H9 (cell line): ENCODE measurements around the gene DNAJC12. TPM values are rescaled to one million over a fixed set of nuclear protein-coding genes. Genes with fewer than 3 reads are reported as not detected.
A peak's percentile ranks its signal among the peaks of the same experiment; 100 is the strongest.
"Not testable (repeated sequence)": the region's sequence is repeated elsewhere in the genome, so short reads cannot be mapped to it uniquely, and the experiment has no call there.

Experiments
- DNase-seq: peaks from one replicate; pipeline ENCODE4 v3.0.0-alpha.2; 2017
- H2AFZ ChIP-seq: one replicate; pipeline ENCODE4 v1.6.1; 2013; ENCODE audit warnings: mild to moderate bottlenecking, low read length, control low read depth, moderate library complexity
- H2AK5ac ChIP-seq: 2 replicates; pipeline ENCODE4 v1.6.1; 2013; ENCODE audit warnings: low read length, control low read depth, mixed read lengths; ENCODE audit not compliant: insufficient read length
- H2BK120ac ChIP-seq: one replicate; pipeline ENCODE4 v1.6.1; 2013; ENCODE audit warnings: low read depth, mild to moderate bottlenecking, low read length, control low read depth, inconsistent platforms; ENCODE audit not compliant: poor library complexity, severe bottlenecking
- H2BK12ac ChIP-seq: 2 replicates; pipeline ENCODE4 v1.6.1; 2013; ENCODE audit warnings: low read length, control low read depth, mixed read lengths, low read depth; ENCODE audit not compliant: insufficient read length
- H2BK15ac ChIP-seq: 2 replicates; pipeline ENCODE4 v1.6.1; 2013; ENCODE audit warnings: low read depth, low read length, control low read depth
- H2BK20ac ChIP-seq: one replicate; pipeline ENCODE4 v1.6.1; 2013; ENCODE audit warnings: low read depth, mild to moderate bottlenecking, low read length, control low read depth, inconsistent platforms; ENCODE audit not compliant: poor library complexity, severe bottlenecking
- H2BK5ac ChIP-seq: 2 replicates; pipeline ENCODE4 v1.6.1; 2013; ENCODE audit warnings: low read length, control low read depth, mixed read lengths; ENCODE audit not compliant: insufficient read length
- H3K14ac ChIP-seq: 2 replicates; pipeline ENCODE4 v1.6.1; 2013; ENCODE audit warnings: low read length, control low read depth; ENCODE audit not compliant: insufficient read depth
- H3K18ac ChIP-seq: 2 replicates; pipeline ENCODE4 v1.6.1; 2013; ENCODE audit warnings: low read depth, mild to moderate bottlenecking, mixed read lengths, low read length, control low read depth; ENCODE audit not compliant: insufficient read length
- H3K23ac ChIP-seq: 2 replicates; pipeline ENCODE4 v1.6.1; 2013; ENCODE audit warnings: low read length, control low read depth, mixed read lengths, low read depth; ENCODE audit not compliant: insufficient read length
- H3K23me2 ChIP-seq: 2 replicates; pipeline ENCODE4 v1.6.1; 2013; ENCODE audit warnings: low read depth, mild to moderate bottlenecking, mixed read lengths, low read length, control low read depth; ENCODE audit not compliant: insufficient read length, poor library complexity, severe bottlenecking
- H3K27ac ChIP-seq: 2 replicates; pipeline ENCODE4 v1.5.1; 2013; ENCODE audit warnings: low read length, control low read depth, mixed read lengths, low read depth; ENCODE audit not compliant: insufficient read length
- H3K27me3 ChIP-seq: 2 replicates; pipeline ENCODE4 v1.6.1; 2013; ENCODE audit warnings: low read length, control low read depth, inconsistent platforms; ENCODE audit not compliant: insufficient read depth
- H3K4ac ChIP-seq: 2 replicates; pipeline ENCODE4 v1.6.1; 2013; ENCODE audit warnings: low read depth, mild to moderate bottlenecking, control low read depth, inconsistent platforms, low read length, moderate library complexity
- H3K4me1 ChIP-seq: 2 replicates; pipeline ENCODE4 v1.6.1; 2013; ENCODE audit warnings: low read length, control low read depth, inconsistent platforms; ENCODE audit not compliant: insufficient read depth
- H3K4me2 ChIP-seq: 2 replicates; pipeline ENCODE4 v1.6.1; 2013; ENCODE audit warnings: low read length, control low read depth, mixed read lengths; ENCODE audit not compliant: insufficient read length, insufficient read depth
- H3K56ac ChIP-seq: 2 replicates; pipeline ENCODE4 v1.6.1; 2013; ENCODE audit warnings: low read depth, mild to moderate bottlenecking, mixed read lengths, low read length, control low read depth; ENCODE audit not compliant: insufficient read length
- H3K79me1 ChIP-seq: 2 replicates; pipeline ENCODE4 v1.6.1; 2013; ENCODE audit warnings: low read depth, mild to moderate bottlenecking, moderate library complexity, low read length, control low read depth, inconsistent platforms; ENCODE audit not compliant: insufficient read depth, poor library complexity, severe bottlenecking
- H3K79me2 ChIP-seq: 2 replicates; pipeline ENCODE4 v1.6.1; 2013; ENCODE audit warnings: low read length, control low read depth, inconsistent platforms; ENCODE audit not compliant: insufficient read depth
- H3K9ac ChIP-seq: 2 replicates; pipeline ENCODE4 v1.6.1; 2013; ENCODE audit warnings: low read length, control low read depth, mixed read lengths; ENCODE audit not compliant: insufficient read length; ENCODE audit errors: extremely low read depth
- H3K9me3 ChIP-seq: one replicate; pipeline ENCODE4 v1.6.1; 2013; ENCODE audit warnings: low read depth, low read length, inconsistent platforms; ENCODE audit not compliant: control insufficient read depth
- H3T11ph ChIP-seq: one replicate; pipeline ENCODE4 v1.6.1; 2013; ENCODE audit warnings: mild to moderate bottlenecking, low read length, control low read depth, inconsistent platforms
- H4K20me1 ChIP-seq: one replicate; pipeline ENCODE4 v1.6.1; 2013; ENCODE audit not compliant: control insufficient read depth, insufficient read length, insufficient read depth
- H4K5ac ChIP-seq: 2 replicates; pipeline ENCODE4 v1.6.1; 2013; ENCODE audit warnings: low read depth, mild to moderate bottlenecking, mixed read lengths, low read length, control low read depth; ENCODE audit not compliant: insufficient read length
- H4K8ac ChIP-seq: replicated peaks from 2 replicates; pipeline ENCODE4 v1.6.1; 2013; ENCODE audit warnings: low read length, control low read depth, mixed read lengths, low read depth; ENCODE audit not compliant: insufficient read length
- H4K91ac ChIP-seq: 2 replicates; pipeline ENCODE4 v1.6.1; 2013; ENCODE audit warnings: low read depth, mild to moderate bottlenecking, moderate library complexity, mixed read lengths, low read length, control low read depth; ENCODE audit not compliant: insufficient read length
- H3K27ac Mint-ChIP-seq, 3 experiments: 2 replicates in 2 of 3; 3 replicates in 1 of 3; pipeline ENCODE4 v1.8.0; 2020 to 2021; ENCODE audit warnings: mixed read lengths in 3 of 3, mild to moderate bottlenecking in 1 of 3, moderate library complexity in 1 of 3
- H3K27me3 Mint-ChIP-seq: 2 replicates; pipeline ENCODE4 v1.8.0; 2021; ENCODE audit warnings: low read depth, mild to moderate bottlenecking, moderate library complexity, mixed read lengths
- H3K36me3 Mint-ChIP-seq, 3 experiments: 2 replicates in 2 of 3; 3 replicates in 1 of 3; pipeline ENCODE4 v1.8.0; 2020 to 2021; ENCODE audit warnings: low read depth in 3 of 3, mixed read lengths in 3 of 3; ENCODE audit not compliant: insufficient read depth in 1 of 3
- H3K4me1 Mint-ChIP-seq, 2 experiments: 2 replicates each; pipeline ENCODE4 v1.8.0; 2020; ENCODE audit warnings: mixed read lengths in 2 of 2
- H3K4me3 Mint-ChIP-seq, 2 experiments: 2 replicates in 1 of 2; 3 replicates in 1 of 2; pipeline ENCODE4 v1.8.0; 2020 to 2021; ENCODE audit warnings: mild to moderate bottlenecking in 2 of 2, mixed read lengths in 2 of 2, moderate library complexity in 1 of 2
- H3K9me3 Mint-ChIP-seq, 2 experiments: 2 replicates in 1 of 2; 3 replicates in 1 of 2; pipeline ENCODE4 v1.8.0; 2020; ENCODE audit warnings: mild to moderate bottlenecking in 2 of 2, mixed read lengths in 2 of 2, moderate library complexity in 1 of 2
- CTCF ChIP-seq: fragments of 200-600 bp; sonication (generic); conservative IDR thresholded peaks from 3 replicates; pipeline ENCODE4 v1.8.0; 2021; ENCODE audit warnings: antibody characterized with exemption, mild to moderate bottlenecking
- WGBS: extraction: QIAGEN DNeasy Blood & Tissue Kit; methylation state at CpG from one replicate; pipeline ENCODE4 v1.1.7; 2013; ENCODE audit warnings: missing lambda C conversion rate, low lambda C conversion rate, mixed read lengths; ENCODE audit not compliant: insufficient read length; ENCODE audit errors: extremely low coverage; 5-methylcytosine and 5-hydroxymethylcytosine counted together
- total RNA-seq: library from RNA; stranded (reverse); gene quantifications from 2 replicates; pipeline ENCODE4 v1.2.1, GENCODE V29; 2021

The DNAJC12 gene
- total RNA-seq, 1 experiment from 2014 or later = 0.85 TPM

GRCh38 chr10:67878133-67878532 is 40.1 kb upstream of the DNAJC12 start:
- Histone ChIP-seq H2BK20ac (no peak overlapping the region), H4K20me1 (no peaks in the 10 kb centered on the region), H3T11ph (no peak overlapping the region), H3K9ac (no peak overlapping the region), H3K4me1 (no peaks in the 10 kb centered on the region), H3K79me1 (no peaks in the 10 kb centered on the region), H3K27ac (no peak overlapping the region), H3K27me3 (no peaks in the 10 kb centered on the region), H3K14ac (no peak overlapping the region), H3K23me2 (no peaks in the 10 kb centered on the region), H2BK15ac (no peak overlapping the region), H3K4me2 (no peak overlapping the region), H3K79me2 (no peaks in the 10 kb centered on the region), H4K91ac (no peak overlapping the region), H4K5ac (no peak overlapping the region), H3K9me3 (no peaks in the 10 kb centered on the region), H3K4ac (no peak overlapping the region), H3K23ac (no peak overlapping the region), H2AK5ac (no peak overlapping the region), H2AFZ (no peak overlapping the region), H3K18ac (no peak overlapping the region), H2BK5ac (no peak overlapping the region), H3K56ac (no peak overlapping the region), H4K8ac (no peak overlapping the region), H2BK12ac (no peak overlapping the region), H2BK120ac (no peak overlapping the region)
- DNase-seq = no peak
- Mint-ChIP-seq H3K4me1 (peaks cover 0 to 11% of the 10 kb centered on the region in 2 experiments; a peak in 3 of 4 replicates), H3K4me3 (no peak overlapping the region), H3K27ac (0 out of 7 replicates have a peak overlapping the region, but pooled peaks of 1 of the 3 experiments have one; percentile 6), H3K36me3 (no peaks in the 10 kb centered on the region), H3K27me3 (no peaks in the 10 kb centered on the region), H3K9me3 (no peaks in the 10 kb centered on the region)
- no peak for TF ChIP-seq CTCF
- no CpG with 5 or more reads among the region's 7 CpGs for WGBS

GRCh38 chr10:67877421-67877820 is 39.4 kb upstream of the DNAJC12 start:
- H3K36me3 Mint-ChIP-seq = not testable (repeated sequence)

More at GRCh38 chr10:67877421-67877820, 39.4 kb upstream of the DNAJC12 start:
- H2BK5ac ChIP-seq, H3K9me3 ChIP-seq, H3K56ac ChIP-seq, H3K18ac ChIP-seq, H4K8ac ChIP-seq, H2BK15ac ChIP-seq, H3K4me2 ChIP-seq, H2BK20ac ChIP-seq, H3K27ac Mint-ChIP-seq, H3K27ac ChIP-seq, H2BK12ac ChIP-seq, H3K4me1 Mint-ChIP-seq, H3K27me3 Mint-ChIP-seq, H3K4me3 Mint-ChIP-seq, H3K23ac ChIP-seq, H3T11ph ChIP-seq, H3K79me1 ChIP-seq, H3K9me3 Mint-ChIP-seq, H3K4me1 ChIP-seq, H3K9ac ChIP-seq, H3K79me2 ChIP-seq, H2AFZ ChIP-seq, H3K4ac ChIP-seq, H4K91ac ChIP-seq, H4K20me1 ChIP-seq, H3K14ac ChIP-seq, H3K27me3 ChIP-seq, DNase-seq, H2AK5ac ChIP-seq, H2BK120ac ChIP-seq, H3K23me2 ChIP-seq, H4K5ac ChIP-seq: not testable (repeated sequence)
- no CpG with 5 or more reads among the region's 11 CpGs for WGBS
